Activated naive CD8-positive, alpha-beta T cell treated with anti-CD3 and anti-CD28 coated beads, Interleukin-2, amount 10 ng/mL, durations not matched to agents 7 days and 5 days (primary cell): ENCODE data around the gene SPAG9. TPM values are rescaled to one million over a fixed set of nuclear protein-coding genes. Genes with fewer than 3 reads are reported as not detected.

ENCODE experiments used
- ATAC-seq: fragments of 150-1000 bp; cut with Tn5 transposase; one replicate; pipeline ENCODE4 v1.10.0; 2021; ENCODE audit warnings: low read depth, moderate library complexity
- POLR2A ChIA-PET: fragments of 350-600 bp; sonication (Branson Sonifier 250); formaldehyde crosslinking; loops from one replicate; lab custom pipeline; 2021; ENCODE audit warnings: antibody characterized with exemption; lab: Charles Lee
- DNase-seq: peaks from one replicate; pipeline ENCODE4 v3.0.0; 2021
- H3K27ac Mint-ChIP-seq: one replicate; pipeline ENCODE4 v1.8.0; 2022; ENCODE audit warnings: mild to moderate bottlenecking, mixed read lengths
- H3K27me3 Mint-ChIP-seq: one replicate; pipeline ENCODE4 v1.8.0; 2022; ENCODE audit warnings: mild to moderate bottlenecking, moderate library complexity, mixed read lengths
- H3K36me3 Mint-ChIP-seq: one replicate; pipeline ENCODE4 v1.8.0; 2021; ENCODE audit warnings: mild to moderate bottlenecking, mixed read lengths
- H3K4me1 Mint-ChIP-seq: one replicate; pipeline ENCODE4 v1.8.0; 2021; ENCODE audit warnings: mixed read lengths
- H3K4me3 Mint-ChIP-seq: one replicate; pipeline ENCODE4 v1.8.0; 2022; ENCODE audit warnings: mild to moderate bottlenecking, moderate library complexity, mixed read lengths
- H3K9me3 Mint-ChIP-seq: one replicate; pipeline ENCODE4 v1.8.0; 2021; ENCODE audit warnings: mixed read lengths
- total RNA-seq, 2 experiments: library from RNA; stranded (reverse); gene quantifications; one replicate each; pipeline ENCODE4 v1.2.3, GENCODE V29; 2021

Gene SPAG9
- total RNA-seq, 2 experiments from 2014 or later, result 52.3 to 62.9 TPM

GRCh38 chr17:51154176-51154575, 33.5 kb upstream of the SPAG9 start:
- Mint-ChIP-seq H3K27me3 (no peaks in the 10 kb centered on the region), H3K27ac (no peak overlapping the region), H3K4me3 (no peak overlapping the region), H3K36me3 (peaks cover 10% of the 10 kb centered on the region), H3K9me3 (no peaks in the 10 kb centered on the region), H3K4me1 (peaks cover 11% of the 10 kb centered on the region)
- DNase-seq (no peak), ATAC-seq (no peak)
- POLR2A ChIA-PET, result interaction anchor here (1.2 to 2.7 kb wide), 4 partner anchors 12 to 288 kb away, joined by 6 to 23 read pairs (median 16); partner anchors contain the start of genes NME2, SPAG9 and TOB1

GRCh38 chr17:51153210-51154072, 32.8 kb upstream of the SPAG9 start, which contains the start of gene NME1:
Gene NME1, plus strand, starts transcription at chr17:51153559. Its CDS starts 2,096 bp downstream, at chr17:51155655.
- POLR2A ChIA-PET, result interaction anchor here (0.6 to 2.7 kb wide), 10 partner anchors 8 to 447 kb away, joined by 3 to 23 read pairs (median 4); partner anchors contain the start of genes NME2, SPAG9 and TOB1
- H3K4me1 Mint-ChIP-seq, result peaks cover 8% of the 10 kb centered on the region
- H3K27me3 Mint-ChIP-seq, result no peaks in the 10 kb centered on the region
- no peak within 1 kb of the TSS for H3K4me3 Mint-ChIP-seq
- H3K27ac Mint-ChIP-seq, result no peak within 1 kb of the TSS
- DNase-seq (peak; percentile 98), ATAC-seq (peak; percentile 95)
- peaks cover 9% of the 10 kb centered on the region for H3K36me3 Mint-ChIP-seq
- no peaks in the 10 kb centered on the region for H3K9me3 Mint-ChIP-seq

- ATAC-seq (no peak), DNase-seq (no peak)
- H3K27ac Mint-ChIP-seq, result no peak overlapping the region
- peaks cover 8% of the 10 kb centered on the region for H3K4me1 Mint-ChIP-seq
- H3K9me3 Mint-ChIP-seq, result no peaks in the 10 kb centered on the region
- peaks cover 9% of the 10 kb centered on the region for H3K36me3 Mint-ChIP-seq
- H3K4me3 Mint-ChIP-seq, result no peak overlapping the region
- no peaks in the 10 kb centered on the region for H3K27me3 Mint-ChIP-seq
- POLR2A ChIA-PET, result interaction anchor here (0.7 to 2.7 kb wide), 7 partner anchors 9 to 287 kb away, joined by 3 to 23 read pairs (median 4); partner anchors contain the start of genes NME2, SPAG9 and TOB1
Measured at GRCh38 chr17:51152766-51153209, 32.1 kb upstream of the SPAG9 start.

GRCh38 chr17:51150932-51151331, 30.3 kb upstream of the SPAG9 start:
- POLR2A ChIA-PET, result no interaction called here
- no peak overlapping the region for H3K27ac Mint-ChIP-seq
- H3K9me3 Mint-ChIP-seq, result no peaks in the 10 kb centered on the region
- H3K4me3 Mint-ChIP-seq, result no peak overlapping the region
- H3K27me3 Mint-ChIP-seq, result peaks cover 4% of the 10 kb centered on the region
- no peak for ATAC-seq
- H3K36me3 Mint-ChIP-seq, result peaks cover 1% of the 10 kb centered on the region
- H3K4me1 Mint-ChIP-seq, result peaks cover 4% of the 10 kb centered on the region
- no peak for DNase-seq

GRCh38 chr17:51149163-51149562, 28.5 kb upstream of the SPAG9 start:
- Mint-ChIP-seq H3K9me3 (no peaks in the 10 kb centered on the region), H3K4me3 (no peak overlapping the region), H3K27me3 (peaks cover 4% of the 10 kb centered on the region), H3K27ac (no peak overlapping the region), H3K36me3 (no peaks in the 10 kb centered on the region), H3K4me1 (no peaks in the 10 kb centered on the region)
- POLR2A ChIA-PET, result no interaction called here
- DNase-seq, result no peak
- no peak for ATAC-seq

GRCh38 chr17:51147650-51148049, 27.0 kb upstream of the SPAG9 start:
- DNase-seq (no peak), ATAC-seq (no peak)
- H3K27ac Mint-ChIP-seq, result no peak overlapping the region
- peaks cover 4% of the 10 kb centered on the region for H3K27me3 Mint-ChIP-seq
- no peaks in the 10 kb centered on the region for H3K4me1 Mint-ChIP-seq
- H3K4me3 Mint-ChIP-seq, result no peak overlapping the region
- POLR2A ChIA-PET, result no interaction called here
- H3K36me3 Mint-ChIP-seq, result no peaks in the 10 kb centered on the region
- H3K9me3 Mint-ChIP-seq, result no peaks in the 10 kb centered on the region

- H3K4me3 Mint-ChIP-seq, result no peak overlapping the region
Measured at GRCh38 chr17:51144266-51145022, 23.8 kb upstream of the SPAG9 start.

GRCh38 chr17:51142597-51142996, 21.9 kb upstream of the SPAG9 start:
- Mint-ChIP-seq H3K4me1 (no peaks in the 10 kb centered on the region), H3K9me3 (no peaks in the 10 kb centered on the region), H3K4me3 (no peak overlapping the region), H3K27ac (no peak overlapping the region), H3K27me3 (peaks cover 3% of the 10 kb centered on the region), H3K36me3 (no peaks in the 10 kb centered on the region)
- POLR2A ChIA-PET, result no interaction called here
- DNase-seq, result no peak
- ATAC-seq, result no peak

More at GRCh38 chr17:51144266-51145022, 23.8 kb upstream of the SPAG9 start:
- POLR2A ChIA-PET, result no interaction called here
- Mint-ChIP-seq H3K9me3 (no peaks in the 10 kb centered on the region), H3K36me3 (no peaks in the 10 kb centered on the region), H3K27me3 (peaks cover 4% of the 10 kb centered on the region), H3K27ac (no peak overlapping the region), H3K4me1 (no peaks in the 10 kb centered on the region)
- ATAC-seq (no peak), DNase-seq (no peak)

- no peaks in the 10 kb centered on the region for H3K27me3 Mint-ChIP-seq
- H3K36me3 Mint-ChIP-seq, result no peaks in the 10 kb centered on the region
- no peaks in the 10 kb centered on the region for H3K9me3 Mint-ChIP-seq
- no peak for ATAC-seq
- no peak overlapping the region for H3K27ac Mint-ChIP-seq
- POLR2A ChIA-PET, result no interaction called here
- no peak overlapping the region for H3K4me3 Mint-ChIP-seq
- H3K4me1 Mint-ChIP-seq, result peaks cover 8% of the 10 kb centered on the region
- DNase-seq, result no peak
Measured at GRCh38 chr17:51135956-51136355, 15.3 kb upstream of the SPAG9 start.

GRCh38 chr17:51133365-51133764, 12.7 kb upstream of the SPAG9 start:
- no peak overlapping the region for H3K4me3 Mint-ChIP-seq
- no peaks in the 10 kb centered on the region for H3K9me3 Mint-ChIP-seq
- DNase-seq (no peak), ATAC-seq (no peak)
- no peaks in the 10 kb centered on the region for H3K27me3 Mint-ChIP-seq
- H3K27ac Mint-ChIP-seq, result no peak overlapping the region
- POLR2A ChIA-PET, result no interaction called here
- H3K36me3 Mint-ChIP-seq, result no peaks in the 10 kb centered on the region
- H3K4me1 Mint-ChIP-seq, result peaks cover 10% of the 10 kb centered on the region

- POLR2A ChIA-PET, result no interaction called here
- Mint-ChIP-seq H3K4me3 (no peak overlapping the region), H3K27ac (no peak overlapping the region), H3K27me3 (no peaks in the 10 kb centered on the region), H3K4me1 (peaks cover 10% of the 10 kb centered on the region), H3K9me3 (no peaks in the 10 kb centered on the region), H3K36me3 (no peaks in the 10 kb centered on the region)
- DNase-seq, result no peak
- no peak for ATAC-seq
Measured at GRCh38 chr17:51132964-51133319, 12.3 kb upstream of the SPAG9 start.

GRCh38 chr17:51128076-51128475, 7.4 kb upstream of the SPAG9 start:
- no peaks in the 10 kb centered on the region for H3K27me3 Mint-ChIP-seq
- no peak overlapping the region for H3K4me3 Mint-ChIP-seq
- no peaks in the 10 kb centered on the region for H3K9me3 Mint-ChIP-seq

More at GRCh38 chr17:51128076-51128475, 7.4 kb upstream of the SPAG9 start:
- POLR2A ChIA-PET, result no interaction called here
- Mint-ChIP-seq H3K4me1 (peaks cover 10% of the 10 kb centered on the region), H3K36me3 (no peaks in the 10 kb centered on the region), H3K27ac (no peak overlapping the region)
- DNase-seq, result no peak
- no peak for ATAC-seq
